Kidney (tissue), 14 donors: ENCODE results near the gene STX1B. TPM values are rescaled to one million over a fixed set of nuclear protein-coding genes. Genes with fewer than 3 reads are reported as not detected.

ENCODE experiments used
- DNase-seq, 5 donors: peaks; one replicate each; pipeline ENCODE4 v3.0.0-alpha.2; 2013 to 2020
- FAIRE-seq: peaks from 2 replicates; lab custom pipeline; 2012; peaks lifted over from hg19 to GRCh38; lab: Jason Lieb, UNC
- H3K27ac ChIP-seq, 2 donors: one replicate each; pipeline ENCODE4 v1.7.0; 2013; ENCODE audit warnings: low read depth in 2 of 2, low read length in 2 of 2, inconsistent platforms in 1 of 2
- H3K27me3 ChIP-seq: one replicate; pipeline ENCODE4 v1.7.1; 2013; ENCODE audit warnings: low read length, inconsistent platforms; ENCODE audit not compliant: control insufficient read depth, insufficient read depth
- H3K36me3 ChIP-seq, 3 donors: one replicate each; pipeline versions ENCODE4 v1.7.0 to v1.7.1; 2013; ENCODE audit warnings: low read length in 3 of 3, control low read depth in 1 of 3, inconsistent platforms in 1 of 3; ENCODE audit not compliant: insufficient read depth in 3 of 3, control insufficient read depth in 2 of 3
- H3K4me1 ChIP-seq, 3 donors: one replicate each; pipeline versions ENCODE4 v1.7.0 to v1.7.1; 2013; ENCODE audit warnings: low read length in 3 of 3, inconsistent platforms in 1 of 3, low read depth in 1 of 3; ENCODE audit not compliant: control insufficient read depth in 2 of 3, insufficient read depth in 2 of 3
- H3K4me3 ChIP-seq, 3 donors: one replicate each; pipeline versions ENCODE4 v1.7.0 to v1.8.1; 2013; ENCODE audit warnings: low read length in 3 of 3, control low read depth in 1 of 3, inconsistent platforms in 1 of 3
- H3K9ac ChIP-seq, 3 donors: one replicate each; pipeline versions ENCODE4 v1.7.0 to v1.7.1; 2013; ENCODE audit warnings: low read length in 3 of 3, control low read depth in 1 of 3, inconsistent platforms in 1 of 3
- H3K9me3 ChIP-seq, 3 donors: one replicate each; pipeline versions ENCODE4 v1.7.0 to v1.7.1; 2013; ENCODE audit warnings: low read length in 3 of 3, control low read depth in 1 of 3, inconsistent platforms in 1 of 3; ENCODE audit not compliant: control insufficient read depth in 2 of 3, insufficient read depth in 1 of 3
- CTCF ChIP-seq: IDR thresholded peaks from 3 replicates; pipeline ENCODE4 v1.5.1; 2012; ENCODE audit warnings: mild to moderate bottlenecking, moderate library complexity, borderline replicate concordance; ENCODE audit not compliant: insufficient read depth; ENCODE audit errors: extremely low read depth
- intact Hi-C: fragments of 100-400 bp; cut with DNase I; formaldehyde crosslinking; loops from one replicate; pipeline ENCODE4 v1.11.1; 2022
- polyA plus RNA-seq: library from polyadenylated mRNA; stranded (reverse); fragments of 350-450 nt; fragmentation: Illumina TruSeq; extraction: RNeasy Lipid Tissue Mini Kit (QIAGEN cat#74804); gene quantifications from one replicate; pipeline ENCODE4 v1.2.3, GENCODE V29; 2014; ENCODE audit warnings: low read depth, low replicate concordance; ENCODE audit not compliant: insufficient read depth
- total RNA-seq: library from RNA; stranded (reverse); fragmentation: NEBNext Ultra II Directional; extraction: Animal tissue kit (Norgen Biotek cat#: 25700); gene quantifications from one replicate; pipeline ENCODE4 v1.2.1, GENCODE V29; 2021
- donor health status: control.
- donor health status: control.
- donor health status: control.
- donor health status: control.
- donor health status: control.
- donor health status: DM: yes; HTN: yes; CAD: no.
- donor health status: Normal renal cell carcinoma (clear cell type).

The STX1B gene
- total and polyA plus RNA-seq, 2 donors from 2014 or later: 0.22 to 1.7 TPM

GRCh38 chr16:30956601-30957455 is 53.6 kb downstream of the STX1B start:
- TF ChIP-seq CTCF: no peak
- Histone ChIP-seq H3K27ac (peak overlapping the region; percentile 98 to 99), H3K27me3 (no peaks in the 10 kb centered on the region), H3K9ac (peak overlapping the region; percentile 83 to 98 (median 85)), H3K9me3 (no peaks in the 10 kb centered on the region), H3K4me3 (peak overlapping the region; percentile 66 to 89 (median 87)), H3K36me3 (peaks cover 11 to 28% (median 18%) of the 10 kb centered on the region in 3 donors), H3K4me1 (peaks cover 0 to 23% (median 13%) of the 10 kb centered on the region in 3 donors)
- intact Hi-C loops: no loop called here
- FAIRE-seq (no peak), DNase-seq (peak; percentile 85 to 96 (median 90))

GRCh38 chr16:30954993-30955392 is 55.4 kb downstream of the STX1B start:
- peaks cover 0 to 35% (median 21%) of the 10 kb centered on the region in 3 donors for H3K4me1 ChIP-seq
- H3K4me3 ChIP-seq: no peak overlapping the region
- no peaks in the 10 kb centered on the region for H3K9me3 ChIP-seq
- intact Hi-C loops: no loop called here
- no peak overlapping the region for H3K27ac ChIP-seq
- no peak for FAIRE-seq
- no peaks in the 10 kb centered on the region for H3K27me3 ChIP-seq
- H3K36me3 ChIP-seq: peaks cover 3 to 11% (median 5%) of the 10 kb centered on the region in 3 donors
- no peak for DNase-seq
- no peak overlapping the region for H3K9ac ChIP-seq
- no peak for TF ChIP-seq CTCF

- FAIRE-seq: no peak
- H3K4me1 ChIP-seq: peaks cover 0 to 34% (median 15%) of the 10 kb centered on the region in 3 donors
These were observed 56.8 kb downstream of the STX1B start for GRCh38 chr16:30953511-30954124.

More at GRCh38 chr16:30953511-30954124, 56.8 kb downstream of the STX1B start:
- Histone ChIP-seq H3K9me3 (no peaks in the 10 kb centered on the region), H3K27ac (no peak overlapping the region), H3K4me3 (no peak overlapping the region), H3K27me3 (no peaks in the 10 kb centered on the region), H3K9ac (no peak overlapping the region), H3K36me3 (no peaks in the 10 kb centered on the region)
- DNase-seq: peak in 4 of 5 donors; percentile 79 to 93 (median 88)
- TF ChIP-seq CTCF: peak; percentile 42
- intact Hi-C loops: no loop called here
